ENCODE data around the gene MED9.

DNA sequence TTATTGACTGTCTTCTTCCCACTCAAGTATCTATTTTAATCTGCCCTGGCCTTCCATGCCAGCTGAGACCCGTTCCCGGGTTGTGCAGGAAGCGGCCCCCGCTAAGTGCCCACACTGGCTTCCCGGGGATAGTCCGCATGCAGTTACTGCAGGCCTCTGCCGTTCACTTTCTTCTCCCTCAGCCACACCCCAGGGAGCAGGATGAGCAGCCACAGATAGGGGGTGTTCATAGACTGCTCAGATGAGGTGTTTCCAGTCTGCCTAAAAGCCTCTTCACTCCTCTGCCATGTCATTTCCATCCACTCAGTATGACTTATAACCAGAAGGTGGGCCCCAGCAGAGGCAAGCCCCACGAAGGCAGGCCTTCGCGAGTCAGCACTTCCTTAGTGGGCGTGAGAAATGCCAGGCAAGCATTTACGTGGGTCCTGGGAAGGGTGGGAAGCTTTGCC is 7.7 kb downstream of the MED9 start:
- TF ChIP-seq CTCF (IDR thresholded peaks at IDR 0.05) (no peak), POLR2A (IDR thresholded peaks at IDR 0.05) (no peak)
